COLO668 (cell line): ENCODE results near the gene KRTAP19-2.
"Not testable (repeated sequence)": the region's sequence is repeated elsewhere in the genome, so short reads cannot be mapped to it uniquely, and the experiment has no call there.

Source experiments
- DNase-seq: peaks from one replicate; lab custom pipeline; 2025; ENCODE audit not compliant: unreplicated experiment; lab: John Stamatoyannopoulos, UW

Gene KRTAP19-2

GRCh38 chr21:30487336-30487735, at the start of gene KRTAP19-2:
KRTAP19-2 (minus strand) TSS chr21:30487436; CDS start chr21:30487348, 88 bp downstream.
- no peak for DNase-seq

- no peak for DNase-seq
Measured at GRCh38 chr21:30518876-30519275, 31.6 kb upstream of the KRTAP19-2 start.

- no peak for DNase-seq
Measured at GRCh38 chr21:30515681-30516080, 28.4 kb upstream of the KRTAP19-2 start.

GRCh38 chr21:30505621-30506205, 18.5 kb upstream of the KRTAP19-2 start:
- not testable (repeated sequence) for DNase-seq

- DNase-seq, result no peak
Measured at GRCh38 chr21:30502041-30502440, 14.8 kb upstream of the KRTAP19-2 start, which contains the start of gene KRTAP19-5. KRTAP19-5 (minus strand) TSS chr21:30502141; CDS start chr21:30502090, 51 bp downstream.

GRCh38 chr21:30497065-30497464, 9.8 kb upstream of the KRTAP19-2 start, which contains the start of gene KRTAP19-4:
KRTAP19-4 (minus strand) TSS chr21:30497165; CDS start chr21:30497110, 55 bp downstream.
- DNase-seq, result no peak

GRCh38 chr21:30491963-30492428, 4.8 kb upstream of the KRTAP19-2 start, which contains the start of gene KRTAP19-3:
KRTAP19-3 (minus strand) TSS chr21:30492013; CDS start chr21:30491957, 56 bp downstream.
- no peak for DNase-seq

- no peak for DNase-seq
Measured at GRCh38 chr21:30486180-30486579, 1.1 kb downstream of the KRTAP19-2 start.

GRCh38 chr21:30482130-30482529, 5.1 kb downstream of the KRTAP19-2 start:
- no peak for DNase-seq

- no peak for DNase-seq
Measured at GRCh38 chr21:30480145-30480544, 7.1 kb downstream of the KRTAP19-2 start, which contains the start of gene KRTAP19-1. KRTAP19-1 (minus strand) TSS chr21:30480367; CDS start chr21:30480317, 50 bp downstream.

- DNase-seq, result no peak
Measured at GRCh38 chr21:30479259-30479658, 8.0 kb downstream of the KRTAP19-2 start.

- DNase-seq, result no peak
Measured at GRCh38 chr21:30478004-30478403, 9.2 kb downstream of the KRTAP19-2 start.

- DNase-seq, result no peak
Measured at GRCh38 chr21:30468900-30469714, 18.1 kb downstream of the KRTAP19-2 start.

GRCh38 chr21:30463713-30464112, 23.5 kb downstream of the KRTAP19-2 start:
- no peak for DNase-seq

GRCh38 chr21:30448514-30448913, 38.7 kb downstream of the KRTAP19-2 start:
- no peak for DNase-seq

- no peak for DNase-seq
Measured at GRCh38 chr21:30447056-30447455, 40.2 kb downstream of the KRTAP19-2 start.

- no peak for DNase-seq
Measured at GRCh38 chr21:30444204-30444603, 43.0 kb downstream of the KRTAP19-2 start.

- DNase-seq, result no peak
Measured at GRCh38 chr21:30443226-30443625, 44.0 kb downstream of the KRTAP19-2 start.

GRCh38 chr21:30439975-30440374, 47.3 kb downstream of the KRTAP19-2 start, which contains the start of gene KRTAP15-1:
KRTAP15-1 (plus strand) TSS chr21:30440275; CDS start chr21:30440328, 53 bp downstream.
- no peak for DNase-seq
